Measurements from ENCODE around the gene NEMP2. TPM values are rescaled to one million over a fixed set of nuclear protein-coding genes. Genes with fewer than 3 reads are reported as not detected.

Gene NEMP2
- total and polyA plus RNA-seq, 2 of the 8 experiments (the other 6 are each of a cell fraction or from before 2014, with no cell fraction given): 3.1 to 5.3 TPM

DNA sequence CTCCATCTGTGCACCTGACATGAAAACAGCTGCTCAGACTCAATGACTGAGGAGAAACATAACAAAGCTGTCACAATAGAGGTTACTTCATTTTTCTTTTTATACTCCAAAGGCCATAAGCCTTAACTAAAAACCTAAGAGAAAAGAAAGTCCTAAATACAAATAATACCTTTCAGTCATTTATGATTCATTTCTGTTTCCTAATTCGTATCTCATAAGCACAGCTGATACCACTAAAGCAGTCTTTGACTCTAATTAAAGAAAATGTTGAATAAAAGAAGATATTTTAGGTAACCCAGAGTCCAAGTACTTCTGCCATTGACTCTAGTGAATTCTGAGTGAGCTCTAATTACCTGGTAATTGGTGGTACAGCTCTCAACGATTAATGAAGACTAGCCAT, 20.6 kb downstream of the NEMP2 start:
- no peaks in the 10 kb centered on the region for H3K79me2 ChIP-seq (ENCODE audit: control insufficient read depth in 1 of 2, insufficient read depth in 2 of 2, low read length in 2 of 2)
- FAIRE-seq (no peak), DNase-seq (ENCODE audit: low read depth in 1 of 2, low spot score in 2 of 2) (no peak)
- H3K14ac ChIP-seq (ENCODE audit: insufficient read length): no peak overlapping the region
- ChIA-PET CTCF (ENCODE audit: partially characterized antibody) (interaction anchor here (0.6 to 1.0 kb wide), 4 partner anchors 131 to 143 kb away, joined by 3 to 4 read pairs (median 3); no protein-coding TSS in a partner anchor), POLR2A (ENCODE audit: partially characterized antibody) (interaction anchor here (0.7 to 1.5 kb wide), 2 partner anchors 11 to 113 kb away, joined by 3 read pairs; no protein-coding TSS in a partner anchor)
- no peak overlapping the region for H4K91ac ChIP-seq (replicated peaks; ENCODE audit: insufficient read length, low read length)
- H3K79me1 ChIP-seq (ENCODE audit: low read depth, low read length): no peaks in the 10 kb centered on the region
- H2BK20ac ChIP-seq (ENCODE audit: low read length): no peak overlapping the region
- no peak overlapping the region for H2BK5ac ChIP-seq (ENCODE audit: low read depth, low read length)
- no peak overlapping the region for H3K18ac ChIP-seq (ENCODE audit: extremely low read depth, low read length)
- H3K27ac ChIP-seq (ENCODE audit: low read depth, low read length): no peak overlapping the region
- H2BK120ac ChIP-seq (replicated peaks; ENCODE audit: low read depth, low read length): no peak overlapping the region
- no peak overlapping the region for H2AFZ ChIP-seq (ENCODE audit: low read length)
- H3K4me2 ChIP-seq (ENCODE audit: insufficient read depth in 1 of 2, low read depth in 2 of 2, low read length in 2 of 2): no peak overlapping the region
- no peaks in the 10 kb centered on the region; a peak in 1 of 8 replicates for H3K36me3 ChIP-seq (ENCODE audit: control insufficient read depth in 2 of 4, insufficient read depth in 4 of 4, low read length in 3 of 4)
- no peak overlapping the region for H3K4me3 ChIP-seq (ENCODE audit: extremely low read depth in 1 of 4, insufficient read depth in 2 of 4, low read depth in 3 of 4, low read length in 4 of 4)
- H3K27me3 ChIP-seq (replicated peaks in 1 of 4; ENCODE audit: control insufficient read depth in 3 of 4, extremely low read depth in 1 of 4, insufficient read depth in 3 of 4, low read length in 3 of 4): no peaks in the 10 kb centered on the region
- no peaks in the 10 kb centered on the region for H4K20me1 ChIP-seq (replicated peaks in 1 of 2; ENCODE audit: control insufficient read depth in 1 of 2, insufficient read depth in 2 of 2, low read length in 2 of 2)
- no peak overlapping the region for H3K4ac ChIP-seq (replicated peaks; ENCODE audit: insufficient read length, low read depth, low read length)
- no peaks in the 10 kb centered on the region for H3K4me1 ChIP-seq (replicated peaks in 1 of 4; ENCODE audit: control insufficient read depth in 3 of 4, insufficient read depth in 4 of 4, low read length in 3 of 4)
- no peak overlapping the region for H4K8ac ChIP-seq (ENCODE audit: extremely low read depth, insufficient read depth, low read length)
- H2BK12ac ChIP-seq (ENCODE audit: low read depth, low read length): no peak overlapping the region
- no peak overlapping the region for H3K23ac ChIP-seq (ENCODE audit: insufficient read length)
- no peaks in the 10 kb centered on the region for H3K23me2 ChIP-seq (ENCODE audit: low read depth, low read length)
- H4K5ac ChIP-seq (ENCODE audit: insufficient read length, low read depth, low read length): no peak overlapping the region
- no peak overlapping the region for H2AK5ac ChIP-seq (ENCODE audit: low read depth, low read length)
- TF ChIP-seq, protein P1, sequence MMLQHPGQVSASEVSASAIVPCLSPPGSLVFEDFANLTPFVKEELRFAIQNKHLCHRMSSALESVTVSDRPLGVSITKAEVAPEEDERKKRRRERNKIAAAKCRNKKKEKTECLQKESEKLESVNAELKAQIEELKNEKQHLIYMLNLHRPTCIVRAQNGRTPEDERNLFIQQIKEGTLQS (IDR thresholded peaks at IDR 0.05; ENCODE audit: insufficient read depth, low read depth, low read length): no peak
- TF ChIP-seq CHD1 (IDR thresholded peaks at IDR 0.05; ENCODE audit: low read depth, low read length) (no peak), MAFK (IDR thresholded peaks at IDR 0.05; ENCODE audit: low read depth, low read length) (no peak), TAF7 (optimal IDR thresholded peaks at IDR 0.05; ENCODE audit: borderline replicate concordance, low read depth, low read length) (no peak), GABPA (IDR thresholded peaks at IDR 0.05; ENCODE audit: borderline replicate concordance, insufficient read depth, low read length) (no peak)
- no peak overlapping the region for H2BK15ac ChIP-seq (ENCODE audit: low read length)
- no peak overlapping the region for H3K56ac ChIP-seq (replicated peaks; ENCODE audit: insufficient read length, low read depth, low read length)
- 87% methylated on average over 2 of the region's 2 CpGs; no CpG with 5 or more reads in 1 of the 2 experiments for WGBS, 2 experiments (ENCODE audit: extremely low coverage in 1 of 2, insufficient coverage in 1 of 2, insufficient read length in 1 of 2, insufficient replicate concordance in 2 of 2, low coverage in 1 of 2, low lambda C conversion rate in 2 of 2, missing lambda C conversion rate in 1 of 2)
- no peak overlapping the region for H3K9ac ChIP-seq (replicated peaks in 1 of 4; ENCODE audit: extremely low read depth in 1 of 4, low read depth in 3 of 4, low read length in 3 of 4)
- no peaks in the 10 kb centered on the region for H3K9me3 ChIP-seq (ENCODE audit: insufficient read depth in 2 of 2, low read depth in 1 of 2, low read length in 1 of 2)

Data from H1 (cell line).